Colon (tissue), 2 donors: ENCODE measurements around the gene C3orf49.

Source experiments
- FAIRE-seq: peaks from 2 replicates; lab custom pipeline; 2012; peaks lifted over from hg19 to GRCh38; lab: Jason Lieb, UNC
- donor health status: control.
- donor health status: control.

Gene C3orf49, protein sequence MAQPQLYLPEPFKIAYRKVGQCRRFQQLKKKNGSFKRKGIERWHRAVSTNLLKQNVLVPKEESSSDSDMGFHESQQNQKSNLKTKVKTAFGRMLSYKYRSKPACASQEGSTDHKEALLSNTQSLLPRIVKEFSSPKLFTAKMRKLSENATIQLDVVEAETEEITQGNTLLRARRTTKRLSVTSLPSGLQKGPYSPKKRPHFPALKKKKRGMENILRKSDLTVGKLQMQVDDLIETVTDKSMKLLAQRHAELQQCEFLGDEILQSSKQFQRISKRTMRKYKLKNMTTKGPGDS

DNA sequence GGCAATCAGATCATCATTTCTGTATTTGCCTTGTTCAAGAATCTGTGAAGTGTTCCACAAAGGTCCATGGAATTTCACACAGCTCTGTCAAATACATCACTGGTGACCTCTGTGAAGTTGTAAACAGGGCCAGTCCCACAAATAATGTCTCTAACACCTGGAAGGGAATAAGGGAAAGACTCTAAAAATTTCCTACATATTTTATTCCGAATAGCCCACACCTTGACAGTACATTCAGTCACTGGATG is at the start of gene C3orf49:
Gene C3orf49, plus strand, starts transcription at position 149 of the 248 bp plus-strand sequence. CDS start 173 bp downstream, outside the sequence.
- no peak for FAIRE-seq

DNA sequence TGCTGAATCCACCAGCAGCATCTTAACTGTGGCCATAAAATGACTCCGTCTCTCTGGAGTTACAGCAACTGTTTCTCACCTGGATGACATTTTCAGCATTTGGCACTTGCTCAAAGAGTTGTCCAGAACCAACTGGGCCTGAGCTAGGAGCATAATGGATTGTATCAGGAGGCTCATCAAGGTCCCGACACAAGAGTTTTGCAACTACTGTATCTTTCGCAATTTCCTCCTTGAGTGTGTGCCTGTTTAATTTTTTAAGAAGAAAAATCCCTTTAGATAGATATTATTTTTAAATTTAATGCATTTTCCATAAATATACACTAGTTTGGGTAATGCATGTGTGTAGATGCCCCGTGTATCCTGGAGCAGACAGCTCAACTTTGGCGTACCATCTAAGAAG is 44.3 kb upstream of the C3orf49 start:
- no peak for FAIRE-seq

DNA sequence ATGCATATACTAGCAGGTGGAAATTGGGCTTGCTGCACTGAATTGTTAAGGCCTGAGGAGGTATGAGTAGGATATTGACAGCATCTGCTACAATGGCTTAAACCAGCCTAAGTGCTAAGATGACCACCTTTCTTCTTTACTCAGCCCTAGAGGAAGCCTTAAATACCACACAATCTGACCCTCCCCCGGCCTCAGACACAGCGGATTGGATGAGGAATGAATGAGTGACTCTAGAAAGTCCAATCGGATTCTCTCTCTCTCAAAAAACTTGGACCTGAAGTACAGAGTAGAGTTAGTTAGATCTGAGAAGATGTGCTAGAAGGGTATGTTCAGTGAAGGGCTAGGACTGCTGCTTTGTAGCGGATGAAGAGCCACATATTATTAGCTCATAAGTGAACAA is 39.9 kb upstream of the C3orf49 start:
- FAIRE-seq, result no peak

DNA sequence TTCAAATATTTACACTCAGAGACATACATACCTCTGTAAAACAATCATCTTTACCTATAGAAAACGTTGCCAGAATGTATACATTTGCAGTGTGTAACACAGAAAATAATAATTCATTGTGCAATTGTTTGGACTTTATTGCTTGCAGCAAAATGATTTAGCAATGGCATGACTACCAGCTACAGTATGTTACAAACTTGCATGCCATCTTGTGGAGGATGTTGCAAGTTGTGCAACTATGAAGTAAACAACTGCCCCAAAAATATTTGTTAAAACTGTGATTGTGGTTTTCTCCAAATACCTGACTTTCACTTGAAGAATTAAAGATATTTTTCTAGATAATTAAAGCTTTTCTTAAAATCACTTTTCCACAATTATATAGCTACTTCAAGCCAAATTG is 27.1 kb upstream of the C3orf49 start:
- FAIRE-seq, result no peak

DNA sequence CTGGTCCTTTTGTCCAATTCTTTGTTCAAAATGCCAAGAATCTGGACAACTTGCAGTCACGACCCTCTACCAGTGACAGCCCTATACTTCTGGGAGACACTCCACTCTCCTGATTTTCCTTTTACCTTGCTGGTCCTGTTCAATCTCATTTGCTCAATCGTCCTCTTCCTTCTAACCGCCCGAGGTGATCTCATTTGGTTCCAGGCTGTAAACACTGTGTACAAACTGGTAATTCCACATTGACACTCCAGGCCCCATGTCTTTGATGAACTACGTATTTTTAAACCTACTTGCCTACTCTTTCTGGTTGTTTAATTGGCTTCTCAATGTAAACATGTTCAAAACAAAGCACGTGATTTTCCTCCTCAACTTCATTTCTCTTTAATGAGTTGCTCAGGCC is 23.7 kb upstream of the C3orf49 start:
- no peak for FAIRE-seq

DNA sequence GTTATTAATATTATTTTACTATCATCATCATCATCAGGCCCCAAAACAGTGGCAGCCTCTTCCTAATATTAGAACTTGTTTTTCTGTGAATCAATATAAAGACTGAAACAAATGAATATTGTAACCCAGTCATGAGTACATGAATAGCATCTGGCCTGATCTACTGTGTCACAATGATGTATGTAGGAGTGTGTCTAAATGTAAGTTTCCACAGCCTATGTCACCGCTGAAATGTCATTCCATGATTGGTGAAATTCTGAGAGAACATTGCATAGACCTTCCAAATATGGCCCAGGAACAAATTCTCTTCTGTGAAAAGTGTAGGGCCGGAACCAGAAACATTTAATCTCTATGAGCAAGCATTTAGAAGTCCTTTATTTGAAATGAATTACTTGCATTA is 20.6 kb upstream of the C3orf49 start:
- FAIRE-seq, result no peak

DNA sequence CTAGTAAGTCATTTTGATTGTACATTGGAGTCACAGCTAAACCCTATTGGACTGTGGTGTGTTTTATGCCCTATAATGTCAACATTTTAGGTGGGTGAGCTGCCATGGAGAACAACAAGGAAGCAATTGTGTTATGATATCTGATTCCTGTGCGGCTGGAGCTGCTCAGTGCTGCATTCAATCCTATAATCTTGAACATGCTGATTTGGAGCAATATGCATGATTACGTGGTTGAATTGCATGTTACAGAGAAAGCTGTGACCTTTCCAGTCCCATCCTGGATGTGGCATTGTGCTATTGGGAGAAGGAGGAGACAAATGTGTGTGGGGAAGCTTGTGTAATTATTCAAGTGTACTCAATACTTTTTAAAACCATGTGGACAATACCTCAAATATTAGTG is 20.1 kb upstream of the C3orf49 start:
- no peak for FAIRE-seq

DNA sequence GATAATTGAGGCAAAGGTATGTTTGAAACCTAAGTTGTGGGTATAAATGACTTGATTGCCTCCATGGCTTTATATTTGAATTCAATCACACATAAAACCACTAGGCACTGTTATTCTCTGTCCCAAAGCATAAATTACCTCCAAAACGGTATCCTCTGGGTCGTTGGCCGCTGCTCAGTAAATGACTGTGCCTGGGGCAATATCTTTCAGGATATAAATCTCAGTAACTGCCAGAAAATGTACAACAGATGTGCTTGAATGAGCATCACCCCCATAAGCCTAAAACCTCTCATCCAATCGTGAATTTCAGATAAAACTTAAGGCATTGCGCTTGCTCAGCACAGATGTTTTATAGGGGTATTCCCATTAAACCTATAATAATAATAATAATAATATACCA is 19.0 kb upstream of the C3orf49 start:
- no peak for FAIRE-seq

DNA sequence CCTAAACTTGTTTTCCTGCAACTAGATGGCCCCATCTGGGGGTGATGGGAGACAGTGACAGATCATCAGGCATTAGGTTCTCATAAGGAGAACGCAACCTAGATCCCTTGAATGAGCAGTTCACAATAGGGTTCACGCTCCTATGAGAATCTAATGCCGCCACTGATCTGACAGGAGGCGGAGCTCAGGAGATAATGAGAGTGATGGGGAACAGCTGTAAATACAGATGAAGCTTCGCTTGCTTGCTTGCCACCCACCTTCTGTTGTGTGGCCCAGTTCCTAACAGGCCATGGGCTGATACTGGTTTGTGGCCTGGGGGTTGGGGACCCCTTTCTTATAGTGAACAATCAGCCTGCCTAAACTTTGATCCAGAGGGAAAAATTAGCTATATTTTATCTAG is 15.2 kb upstream of the C3orf49 start:
- FAIRE-seq, result no peak

DNA sequence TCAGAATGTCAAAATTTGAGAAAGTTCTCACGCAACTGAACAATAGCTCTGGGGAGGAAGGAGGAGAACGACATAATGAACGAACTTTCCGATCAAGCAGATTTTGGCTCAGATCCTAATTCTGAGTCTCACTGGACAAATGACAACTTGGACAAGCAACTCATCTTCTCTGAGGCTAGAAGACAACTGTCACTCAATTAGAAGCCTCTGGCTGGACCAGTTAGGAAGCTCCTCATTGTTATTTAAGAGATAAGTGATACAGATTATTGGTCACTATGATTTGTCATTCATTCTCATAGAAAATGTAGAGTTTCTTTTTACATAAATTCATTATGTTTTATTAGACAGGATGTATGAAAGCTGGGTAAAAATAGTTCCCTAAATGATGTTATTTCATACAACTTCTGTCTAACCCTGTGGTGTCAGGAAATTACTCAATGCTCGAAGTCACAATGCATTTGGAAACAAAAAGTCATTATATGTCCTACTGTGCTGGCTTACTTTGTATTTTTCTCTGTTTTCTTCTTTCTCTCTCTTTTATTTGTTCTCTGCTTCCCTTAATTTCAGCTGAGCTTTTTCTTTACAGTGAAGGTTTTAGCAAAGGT is 11.0 kb upstream of the C3orf49 start:
- FAIRE-seq, result no peak

DNA sequence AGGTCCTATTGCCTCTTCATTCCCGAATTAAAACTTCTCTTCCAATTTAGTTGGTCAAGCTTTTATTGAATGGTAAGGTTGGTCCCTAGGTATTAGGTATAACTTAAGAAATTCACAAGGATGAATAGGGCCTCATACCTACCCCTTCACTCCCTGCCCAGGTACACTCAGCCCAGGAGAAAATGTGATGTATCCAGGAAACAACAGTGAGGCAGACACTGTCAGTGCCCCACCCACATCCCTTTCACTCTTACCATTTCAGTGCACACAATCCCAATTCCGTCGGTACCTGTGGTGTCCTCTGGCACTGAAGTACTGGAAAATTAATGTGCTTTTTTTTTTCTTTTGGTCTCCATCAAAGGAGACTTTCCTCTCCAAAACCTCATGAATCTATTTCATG is 10.5 kb upstream of the C3orf49 start:
- no peak for FAIRE-seq

DNA sequence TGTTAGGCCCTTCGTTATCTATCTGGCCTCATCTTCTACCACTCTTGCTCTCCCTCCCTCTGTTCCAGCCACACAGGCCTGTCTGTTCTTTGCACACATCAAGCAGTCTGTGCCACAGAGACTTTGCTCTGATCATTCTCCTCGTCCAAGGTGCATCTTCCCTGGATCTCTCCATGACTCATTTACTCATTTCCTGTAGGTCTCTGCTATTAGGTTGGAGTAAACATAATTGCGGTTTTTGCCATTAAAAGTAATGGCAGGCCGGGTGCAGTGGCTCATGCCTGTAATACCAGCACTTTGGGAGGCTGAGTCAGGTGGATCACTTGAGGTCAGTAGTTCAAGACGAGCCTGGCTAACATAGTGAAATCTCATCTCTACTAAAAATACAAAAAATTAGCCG is 9.5 kb upstream of the C3orf49 start:
- no peak for FAIRE-seq

DNA sequence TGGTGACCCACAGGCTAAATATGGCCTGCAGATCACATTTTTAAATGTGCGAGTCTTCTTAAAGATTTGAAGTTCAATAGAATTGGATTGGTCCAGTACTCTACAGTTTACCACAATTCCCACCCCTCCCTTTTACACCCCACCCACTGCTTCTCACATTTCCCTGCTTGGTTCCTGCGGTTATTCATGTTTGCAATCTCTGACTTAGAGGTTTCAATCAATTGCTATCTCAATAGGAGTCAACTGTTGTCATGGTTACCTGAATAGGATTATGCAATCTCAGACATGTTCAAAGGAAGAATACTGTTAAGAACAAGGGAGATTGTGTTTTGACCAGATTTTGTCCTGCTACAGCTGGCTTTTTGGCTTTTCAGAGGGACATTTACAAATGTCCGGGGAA is 4.9 kb upstream of the C3orf49 start:
- no peak for FAIRE-seq

DNA sequence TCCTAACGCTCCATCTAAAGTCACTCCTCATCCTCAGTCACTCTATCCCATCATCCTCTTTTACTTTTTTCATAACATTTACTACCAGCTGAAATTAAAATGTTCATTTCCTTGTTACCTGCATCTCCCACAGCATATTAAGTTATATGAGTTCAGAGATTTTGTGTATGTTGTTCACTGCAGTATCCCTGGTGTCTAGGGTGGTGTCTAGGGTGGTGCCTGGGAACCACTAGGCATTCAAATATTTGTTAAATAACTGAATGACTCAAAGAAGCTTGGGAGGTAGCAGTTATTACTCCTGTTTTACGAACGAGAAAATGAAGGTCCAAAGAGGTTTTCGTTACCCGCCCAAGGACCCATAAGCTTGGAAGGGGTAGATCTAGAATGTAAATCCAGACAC is 1.9 kb upstream of the C3orf49 start:
- no peak for FAIRE-seq

DNA sequence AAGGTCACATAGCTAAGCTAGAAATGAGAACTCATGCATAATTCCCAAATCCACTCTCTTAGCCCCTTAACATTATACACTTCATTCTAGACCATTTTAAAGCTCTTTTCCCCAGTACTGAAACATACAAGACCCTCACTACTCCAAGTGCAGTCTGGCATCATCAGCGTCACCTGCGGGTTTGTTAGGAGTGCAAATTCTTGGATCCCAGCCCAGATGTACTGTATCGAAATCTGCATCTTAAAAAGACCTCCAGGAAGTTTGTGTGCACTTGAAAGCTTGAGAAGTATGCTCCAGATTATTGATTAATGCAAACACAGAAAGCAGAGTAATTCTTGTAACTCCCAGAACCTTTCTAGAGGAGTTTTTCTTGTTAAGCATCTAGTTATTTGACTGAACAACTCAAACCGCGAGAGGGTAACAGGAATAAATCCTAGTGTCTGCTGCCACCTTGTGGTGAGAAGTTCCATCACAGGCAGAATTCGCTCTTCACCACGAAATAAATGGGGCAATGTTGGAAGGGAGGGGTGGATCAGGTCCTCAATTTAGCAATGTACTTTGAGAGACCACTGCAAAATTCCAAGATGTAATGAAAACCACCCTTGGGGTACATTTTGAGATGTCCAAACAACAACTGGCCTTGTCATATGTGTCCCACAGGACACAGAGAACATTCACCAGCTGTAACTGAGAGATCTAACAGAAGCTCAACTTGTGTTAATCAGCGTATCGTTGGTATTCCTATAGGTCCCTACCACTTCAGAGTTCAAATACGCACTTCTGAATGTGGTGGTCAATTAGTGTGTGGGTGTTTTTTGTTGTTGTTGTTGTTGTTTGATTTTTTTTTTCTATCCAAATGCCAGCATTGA is 583 bp upstream of the C3orf49 start:
- FAIRE-seq, result no peak

DNA sequence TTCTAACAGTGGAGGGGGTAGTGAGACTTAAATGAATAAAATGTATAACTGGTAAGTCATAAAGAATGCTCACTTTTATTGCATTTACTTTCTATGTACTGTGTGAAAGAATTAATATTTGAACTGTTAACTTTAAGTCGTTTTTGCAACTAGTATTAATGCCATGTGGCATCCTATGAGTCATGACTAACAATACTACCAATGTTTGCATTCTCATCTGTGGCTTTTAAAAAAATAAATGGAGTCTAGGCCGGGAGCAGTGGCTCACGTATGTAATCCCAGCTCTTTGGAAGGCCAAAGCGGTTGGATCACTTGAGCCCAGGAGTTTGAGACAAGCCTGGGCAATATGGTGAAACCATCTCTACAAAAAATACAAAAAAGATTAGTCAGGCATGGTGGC is 5.2 kb downstream of the C3orf49 start:
- no peak for FAIRE-seq

DNA sequence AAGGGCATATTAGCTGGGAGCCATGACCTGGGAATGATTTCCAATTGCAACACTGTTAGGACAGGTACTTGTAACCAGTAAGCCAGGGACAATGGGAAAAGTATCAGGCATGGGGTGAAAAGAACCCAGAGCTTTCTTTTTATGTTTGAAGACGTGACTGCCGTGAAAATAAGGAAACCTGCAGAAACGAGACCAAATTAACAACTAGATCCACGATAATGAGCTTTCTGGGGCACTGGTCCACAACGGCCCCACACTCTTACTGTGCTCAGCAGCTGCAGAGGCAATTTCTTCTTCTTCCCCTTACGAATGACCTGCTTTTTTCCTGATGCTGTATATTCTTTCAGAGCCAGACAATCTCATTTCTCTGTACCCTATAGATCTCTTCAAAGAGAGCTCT is 11.4 kb downstream of the C3orf49 start:
- FAIRE-seq, result no peak

DNA sequence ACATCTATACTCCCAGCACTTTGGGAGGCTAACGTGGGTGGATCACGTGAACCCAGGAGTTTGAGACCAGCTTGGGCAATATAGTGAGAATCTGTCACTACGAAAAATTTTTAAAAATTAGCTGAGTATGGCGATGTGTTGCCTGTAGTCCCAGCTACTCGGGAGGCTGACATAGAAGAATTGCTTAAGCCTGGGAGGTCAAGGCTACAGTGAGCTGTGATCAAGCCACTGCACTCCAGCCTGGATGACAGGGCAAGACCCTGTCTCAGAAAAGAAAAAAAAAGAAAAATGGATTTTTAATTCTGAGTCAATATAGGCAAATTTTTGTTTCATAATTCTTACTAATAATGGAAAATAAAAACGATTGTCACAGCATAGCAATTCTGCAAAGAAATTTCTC is 13.3 kb downstream of the C3orf49 start:
- no peak for FAIRE-seq

DNA sequence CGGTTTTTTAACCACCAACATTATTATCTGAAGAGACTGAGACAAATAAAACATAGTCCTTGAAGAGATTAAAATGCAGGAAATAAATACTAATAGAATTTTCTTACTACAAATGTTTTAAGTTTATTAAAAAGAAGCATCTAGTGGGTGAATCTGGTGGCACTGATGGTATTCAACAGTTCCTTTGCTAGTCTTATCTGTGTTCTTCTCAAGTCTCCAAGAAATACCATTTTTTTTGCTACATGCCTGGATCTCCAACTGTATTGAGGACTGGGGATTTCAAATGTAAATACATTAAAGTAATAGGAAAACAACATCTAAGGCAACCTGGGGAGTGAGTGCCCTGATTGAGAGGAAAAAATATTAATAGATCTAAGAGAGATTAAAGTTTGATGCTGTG is 22.6 kb downstream of the C3orf49 start:
- no peak for FAIRE-seq

DNA sequence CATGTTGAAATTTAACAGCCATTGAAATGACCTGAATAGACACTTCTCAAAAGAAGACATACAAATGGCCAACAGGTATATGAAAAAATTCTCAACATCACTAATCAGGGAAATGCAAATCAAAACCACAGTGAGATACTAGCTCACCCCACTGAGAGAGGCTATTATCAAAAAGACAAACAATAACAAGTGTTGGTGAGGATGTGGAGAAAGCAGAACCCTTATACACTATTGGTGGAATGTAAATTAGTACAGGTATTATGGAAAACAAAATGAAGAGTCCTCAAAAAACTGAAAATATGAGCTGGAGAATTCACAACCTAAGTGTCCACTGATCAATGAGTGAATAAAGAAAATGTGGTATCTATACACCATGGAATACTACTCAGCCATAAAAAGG is 23.0 kb downstream of the C3orf49 start:
- FAIRE-seq, result no peak

DNA sequence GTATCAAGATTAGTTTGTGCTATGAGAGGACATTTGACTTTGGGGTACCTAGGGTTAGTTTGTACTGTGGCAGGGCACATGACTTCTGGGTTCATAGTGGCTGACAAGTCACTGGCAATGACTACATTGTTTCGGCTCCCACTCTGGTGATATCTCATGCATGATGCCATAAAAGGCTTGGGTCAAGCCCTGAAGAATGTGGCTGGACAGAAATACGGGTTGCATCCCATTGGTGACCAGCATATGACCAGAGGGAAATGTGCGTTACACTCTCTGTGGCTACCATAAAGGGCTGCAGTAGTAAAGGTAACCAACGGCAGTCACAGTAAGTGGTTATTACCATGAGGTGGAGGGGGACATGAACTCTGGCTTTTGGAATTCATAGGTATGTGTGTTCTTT is 26.1 kb downstream of the C3orf49 start:
- FAIRE-seq, result no peak

DNA sequence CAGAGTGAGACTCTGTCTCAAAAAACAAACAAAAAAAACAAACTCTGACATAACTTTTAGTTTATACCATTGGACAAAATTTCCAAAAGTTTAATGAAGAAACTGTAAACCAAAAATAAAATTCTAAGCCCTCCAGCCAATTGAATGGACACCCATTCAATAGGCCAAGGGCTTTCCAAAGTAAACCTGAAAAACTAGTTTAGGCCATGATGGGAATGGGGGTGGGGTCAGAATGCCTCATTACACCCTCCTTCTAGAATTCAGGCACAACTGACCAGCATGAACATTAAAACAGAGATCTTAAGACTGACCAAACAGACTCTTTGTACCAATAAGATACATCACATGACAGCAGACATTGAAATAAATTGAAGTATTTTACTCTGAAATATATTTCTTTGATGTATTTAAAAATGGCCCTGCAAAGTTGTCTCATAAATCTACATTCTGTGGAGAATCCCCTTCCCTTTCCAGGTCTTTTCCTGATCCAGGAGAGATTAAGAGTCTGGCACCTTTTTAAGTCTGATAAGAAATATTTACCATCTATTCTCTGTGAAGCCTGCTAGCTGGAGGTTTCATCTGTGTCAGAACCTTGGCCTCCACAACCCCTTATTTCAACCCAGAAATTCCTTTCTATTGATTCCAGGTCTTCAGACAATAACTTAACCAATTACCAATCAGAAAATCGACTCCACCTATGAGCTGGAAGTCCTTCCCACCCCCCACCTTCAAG is 28.8 kb downstream of the C3orf49 start:
- no peak for FAIRE-seq

DNA sequence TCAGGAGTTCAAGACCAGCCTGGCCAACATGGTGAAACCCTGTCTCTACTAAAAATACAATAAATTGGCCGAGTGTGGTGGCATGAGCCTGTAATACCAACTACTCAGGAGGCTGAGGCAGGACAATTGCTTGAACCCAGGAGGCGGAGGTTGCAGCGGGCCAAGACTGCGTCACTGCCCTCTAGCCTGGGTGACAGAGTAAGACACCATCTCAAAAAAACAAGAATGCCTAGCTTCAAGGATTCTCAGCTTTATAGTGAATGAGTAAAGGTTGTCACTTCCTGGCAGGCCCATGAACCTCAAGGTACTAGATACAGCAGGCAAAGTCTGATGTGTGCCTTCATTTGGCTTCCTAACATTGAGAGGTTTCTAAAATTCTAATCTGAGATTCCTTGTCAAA is 30.1 kb downstream of the C3orf49 start:
- no peak for FAIRE-seq
